ENCODE data around the gene FBXL16. TPM values are rescaled to one million over a fixed set of nuclear protein-coding genes. Genes with fewer than 3 reads are reported as not detected.

FBXL16 gene
- total RNA-seq, 1 donor: not detected

DNA sequence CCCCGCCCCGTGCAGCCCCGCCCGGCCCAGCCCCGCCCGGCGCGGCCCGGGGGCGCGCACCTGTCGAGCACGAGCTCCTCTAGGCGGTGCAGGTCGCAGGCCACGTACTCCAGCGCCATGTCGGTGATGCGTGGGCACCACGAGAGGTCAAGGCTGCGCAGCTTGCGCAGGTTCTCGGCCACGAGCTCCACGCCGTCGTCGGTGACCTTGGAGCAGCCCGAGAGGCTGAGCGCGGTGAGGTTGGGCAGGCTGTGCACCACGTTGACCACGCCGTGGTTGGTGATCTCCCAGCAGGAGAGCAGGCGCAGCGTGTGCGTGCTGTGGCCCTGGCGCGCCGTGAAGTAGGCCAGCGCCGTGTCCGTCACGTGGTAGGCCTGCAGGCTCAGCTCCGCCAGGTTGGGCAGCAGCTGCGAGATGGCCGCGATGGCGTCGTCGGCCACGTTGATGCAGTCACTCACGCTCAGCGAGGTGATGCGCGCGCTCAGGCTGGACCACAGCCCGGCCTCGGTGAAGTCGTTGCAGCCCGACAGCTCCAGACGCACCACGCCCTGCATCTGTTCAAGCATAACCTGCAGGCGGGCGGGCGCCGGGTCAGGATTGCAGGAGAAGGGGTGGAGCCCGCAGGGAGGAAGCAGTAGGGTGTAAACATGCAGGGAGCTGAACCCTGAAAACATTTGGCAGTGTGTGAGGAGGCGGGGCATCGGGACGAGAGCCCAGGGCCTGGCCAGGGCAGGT, 10.1 kb downstream of the FBXL16 start:
- Histone ChIP-seq H3K36me3 (ENCODE audit: insufficient read depth, low read length) (no peaks in the 10 kb centered on the region), H3K9me3 (ENCODE audit: low read depth, low read length) (no peaks in the 10 kb centered on the region), H3K27me3 (ENCODE audit: insufficient read depth, low read length) (peaks cover 49% of the 10 kb centered on the region), H3K4me2 (ENCODE audit: insufficient read depth, low read length) (no peak overlapping the region), H2AFZ (ENCODE audit: low read length) (no peak overlapping the region), H4K20me1 (ENCODE audit: insufficient read depth, low read length) (peaks cover 5% of the 10 kb centered on the region), H3K27ac (ENCODE audit: low read depth, low read length) (no peak overlapping the region), H3K4me3 (ENCODE audit: insufficient read depth, low read length) (no peak overlapping the region), H3K79me2 (ENCODE audit: insufficient read depth, low read length) (no peaks in the 10 kb centered on the region), H3K4me1 (ENCODE audit: insufficient read depth, low read length) (no peaks in the 10 kb centered on the region)
- peak; percentile 94 for DNase-seq (ENCODE audit: insufficient read length, low spot score, missing footprints)
- TF ChIP-seq CTCF (IDR thresholded peaks at IDR 0.05; ENCODE audit: extremely low read depth, low read depth, low read length): no peak

DNA sequence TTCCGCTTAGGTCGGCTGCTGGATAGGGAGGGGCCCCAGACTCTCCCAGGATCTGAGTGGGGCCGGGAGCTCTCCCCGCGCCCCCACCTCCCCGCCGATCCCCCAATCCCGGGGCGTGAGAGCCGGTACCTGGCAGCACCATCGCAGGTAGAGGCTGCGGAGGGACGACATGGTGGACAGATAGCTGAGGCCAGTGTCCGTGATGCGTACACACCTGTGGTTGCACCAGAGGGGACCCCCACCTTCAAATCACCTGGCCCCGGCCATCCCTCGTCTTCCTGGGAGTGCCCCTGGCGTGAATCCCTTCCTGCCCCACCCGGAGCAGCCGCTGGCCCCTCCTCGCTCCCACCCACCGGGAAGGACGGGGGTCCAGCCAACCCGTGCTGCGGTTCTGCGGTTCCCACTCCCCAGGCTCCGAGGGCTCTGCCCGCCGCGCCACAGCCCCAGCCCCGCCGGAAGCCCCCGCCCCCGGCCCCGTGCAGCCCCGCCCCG, 10.7 kb downstream of the FBXL16 start:
- Histone ChIP-seq H3K4me1 (ENCODE audit: insufficient read depth, low read length) (peaks cover under 1% of the 10 kb centered on the region), H3K4me2 (ENCODE audit: insufficient read depth, low read length) (no peak overlapping the region), H3K27ac (ENCODE audit: low read depth, low read length) (no peak overlapping the region), H3K9me3 (ENCODE audit: low read depth, low read length) (no peaks in the 10 kb centered on the region), H3K36me3 (ENCODE audit: insufficient read depth, low read length) (no peaks in the 10 kb centered on the region), H3K79me2 (ENCODE audit: insufficient read depth, low read length) (peaks cover 1% of the 10 kb centered on the region), H4K20me1 (ENCODE audit: insufficient read depth, low read length) (peaks cover 5% of the 10 kb centered on the region), H3K27me3 (ENCODE audit: insufficient read depth, low read length) (peaks cover 49% of the 10 kb centered on the region), H3K4me3 (ENCODE audit: insufficient read depth, low read length) (no peak overlapping the region), H2AFZ (ENCODE audit: low read length) (no peak overlapping the region)
- no peak for DNase-seq (ENCODE audit: insufficient read length, low spot score, missing footprints)
- no peak for TF ChIP-seq CTCF (IDR thresholded peaks at IDR 0.05; ENCODE audit: extremely low read depth, low read depth, low read length)

DNA sequence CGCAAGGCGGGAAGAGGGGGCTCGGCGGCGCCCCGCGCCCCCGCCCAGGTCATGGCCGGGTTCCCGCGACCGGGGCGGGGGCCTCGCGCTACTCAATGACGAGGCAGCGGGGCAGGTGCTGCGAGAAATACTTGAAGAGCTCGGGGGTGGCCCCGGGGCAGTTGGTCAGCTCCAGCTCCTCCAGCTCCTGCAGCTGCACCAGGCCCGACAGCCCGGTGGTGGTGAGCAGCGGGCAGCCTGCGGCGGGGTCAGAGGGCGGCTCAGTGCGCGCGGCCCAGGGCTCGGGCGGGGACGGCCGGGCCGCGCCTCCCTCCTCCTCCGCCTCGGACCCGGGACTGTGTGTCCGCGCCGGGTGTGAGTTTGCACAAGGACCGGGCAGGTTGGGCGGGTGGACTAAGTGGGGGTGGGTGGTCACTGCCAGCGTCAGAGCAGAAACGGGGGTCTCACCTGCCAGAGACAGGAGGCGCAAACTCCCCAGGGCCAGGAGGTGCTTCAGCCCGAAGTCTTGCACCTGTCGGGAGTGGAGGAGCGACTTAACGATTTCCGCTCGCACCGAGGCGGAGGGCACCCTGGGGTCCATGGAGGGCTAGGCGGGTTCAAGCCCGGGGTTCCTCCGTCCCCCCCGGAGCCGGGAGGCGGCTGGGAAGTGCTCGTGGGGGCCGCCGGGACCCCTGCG, 11.3 kb downstream of the FBXL16 start:
- DNase-seq (ENCODE audit: insufficient read length, low spot score, missing footprints): no peak
- Histone ChIP-seq H3K27me3 (ENCODE audit: insufficient read depth, low read length) (peaks cover 48% of the 10 kb centered on the region), H3K4me1 (ENCODE audit: insufficient read depth, low read length) (peaks cover 6% of the 10 kb centered on the region), H4K20me1 (ENCODE audit: insufficient read depth, low read length) (peaks cover 5% of the 10 kb centered on the region), H2AFZ (ENCODE audit: low read length) (no peak overlapping the region), H3K36me3 (ENCODE audit: insufficient read depth, low read length) (no peaks in the 10 kb centered on the region), H3K79me2 (ENCODE audit: insufficient read depth, low read length) (peaks cover 7% of the 10 kb centered on the region), H3K9me3 (ENCODE audit: low read depth, low read length) (no peaks in the 10 kb centered on the region), H3K4me3 (ENCODE audit: insufficient read depth, low read length) (no peak overlapping the region), H3K4me2 (ENCODE audit: insufficient read depth, low read length) (no peak overlapping the region), H3K27ac (ENCODE audit: low read depth, low read length) (no peak overlapping the region)
- TF ChIP-seq CTCF (IDR thresholded peaks at IDR 0.05; ENCODE audit: extremely low read depth, low read depth, low read length): no peak

DNA sequence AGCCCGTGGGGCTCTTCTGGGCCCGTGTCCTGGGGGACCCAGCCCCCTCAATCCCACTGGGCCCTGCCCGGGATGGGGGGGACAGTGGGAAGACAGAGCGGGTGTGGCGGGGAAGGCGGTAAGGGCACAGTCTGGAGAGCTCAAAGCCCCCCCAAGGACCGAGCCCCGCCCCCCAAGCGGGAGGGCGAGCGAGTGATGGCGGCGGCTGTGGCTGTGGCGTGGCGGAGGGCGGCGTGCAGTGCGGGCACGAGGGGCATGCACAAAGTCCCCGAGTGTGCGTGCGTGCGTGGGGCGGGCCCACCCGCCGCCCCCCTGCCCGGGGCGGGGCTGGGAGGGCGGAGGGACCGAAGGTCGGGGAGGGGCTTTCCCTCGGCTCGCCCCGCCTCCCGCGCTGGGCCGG, 11.8 kb downstream of the FBXL16 start:
- H3K4me3 ChIP-seq (ENCODE audit: insufficient read depth, low read length): no peak overlapping the region
- H2AFZ ChIP-seq (ENCODE audit: low read length): no peak overlapping the region
- H3K79me2 ChIP-seq (ENCODE audit: insufficient read depth, low read length): peaks cover 12% of the 10 kb centered on the region
- H3K36me3 ChIP-seq (ENCODE audit: insufficient read depth, low read length): no peaks in the 10 kb centered on the region
- no peak overlapping the region for H3K27ac ChIP-seq (ENCODE audit: low read depth, low read length)
- no peak overlapping the region for H3K4me2 ChIP-seq (ENCODE audit: insufficient read depth, low read length)
- DNase-seq (ENCODE audit: insufficient read length, low spot score, missing footprints): no peak
- H3K27me3 ChIP-seq (ENCODE audit: insufficient read depth, low read length): peaks cover 43% of the 10 kb centered on the region
- H3K4me1 ChIP-seq (ENCODE audit: insufficient read depth, low read length): peaks cover 6% of the 10 kb centered on the region
- TF ChIP-seq CTCF (IDR thresholded peaks at IDR 0.05; ENCODE audit: extremely low read depth, low read depth, low read length): no peak
- peaks cover 5% of the 10 kb centered on the region for H4K20me1 ChIP-seq (ENCODE audit: insufficient read depth, low read length)
- H3K9me3 ChIP-seq (ENCODE audit: low read depth, low read length): no peaks in the 10 kb centered on the region
